GM23338 (cell line): ENCODE measurements around the gene SLC6A12. TPM values are rescaled to one million over a fixed set of nuclear protein-coding genes. Genes with fewer than 3 reads are reported as not detected.

Experiments used
- ATAC-seq: fragments of 200-7000 bp; cut with Tn5 transposase; 3 replicates; pipeline ENCODE4 v1.9.1; 2020
- DNase-seq: peaks from one replicate; pipeline ENCODE4 v3.0.0-alpha.2; 2015; ENCODE audit warnings: low spot score
- H2AFZ ChIP-seq: fragments of 200-600 bp; sonication (generic); 2 replicates; pipeline ENCODE4 v1.8.0; 2016; ENCODE audit warnings: antibody characterized with exemption, mild to moderate bottlenecking, moderate library complexity
- H3F3A ChIP-seq: fragments of 200-600 bp; sonication (generic); replicated peaks from 2 replicates; pipeline ENCODE4 v1.8.0; 2017; ENCODE audit warnings: antibody characterized with exemption, mixed run types, low read depth
- H3K27ac ChIP-seq: fragments of 200-600 bp; sonication (generic); 2 replicates; pipeline ENCODE4 v1.6.1; 2016; ENCODE audit warnings: low read depth
- H3K27me3 ChIP-seq: fragments of 200-600 bp; sonication (generic); 2 replicates; pipeline ENCODE4 v1.8.0; 2016; ENCODE audit warnings: mild to moderate bottlenecking, mixed run types, moderate library complexity; ENCODE audit not compliant: insufficient read depth
- H3K36me3 ChIP-seq: fragments of 200-600 bp; sonication (generic); 2 replicates; pipeline ENCODE4 v1.8.0; 2016; ENCODE audit warnings: mild to moderate bottlenecking; ENCODE audit not compliant: insufficient read depth
- H3K4me1 ChIP-seq: fragments of 200-600 bp; sonication (generic); 2 replicates; pipeline ENCODE4 v1.8.0; 2016; ENCODE audit warnings: mild to moderate bottlenecking, moderate library complexity; ENCODE audit not compliant: insufficient read depth
- H3K4me2 ChIP-seq: fragments of 200-600 bp; sonication (generic); 2 replicates; pipeline ENCODE4 v1.7.1; 2017; ENCODE audit warnings: mixed run types
- H3K4me3 ChIP-seq: fragments of 200-600 bp; sonication (generic); 2 replicates; pipeline ENCODE4 v1.6.1; 2016; ENCODE audit warnings: mixed run types
- H3K79me2 ChIP-seq: fragments of 200-600 bp; sonication (generic); replicated peaks from 2 replicates; pipeline ENCODE4 v1.8.0; 2017; ENCODE audit warnings: mild to moderate bottlenecking; ENCODE audit not compliant: insufficient read depth
- H3K9me2 ChIP-seq: fragments of 200-600 bp; sonication (generic); 2 replicates; pipeline ENCODE4 v1.8.0; 2017; ENCODE audit not compliant: insufficient read depth
- H4K20me1 ChIP-seq: fragments of 200-600 bp; sonication (generic); replicated peaks from 2 replicates; pipeline ENCODE4 v1.8.0; 2017; ENCODE audit warnings: mild to moderate bottlenecking; ENCODE audit not compliant: insufficient read depth
- H3K27ac Mint-ChIP-seq: 2 replicates; pipeline ENCODE4 v1.8.0; 2020; ENCODE audit warnings: inconsistent platforms, mild to moderate bottlenecking, moderate library complexity, mixed read lengths
- H3K27me3 Mint-ChIP-seq: 3 replicates; pipeline ENCODE4 v1.8.0; 2022; ENCODE audit warnings: low read depth, mild to moderate bottlenecking, moderate library complexity, mixed read lengths, inconsistent platforms; ENCODE audit not compliant: insufficient read depth, poor library complexity
- H3K36me3 Mint-ChIP-seq: 3 replicates; pipeline ENCODE4 v1.8.0; 2021; ENCODE audit warnings: low read depth, mild to moderate bottlenecking, inconsistent platforms, moderate library complexity, mixed read lengths
- H3K4me1 Mint-ChIP-seq: 3 replicates; pipeline ENCODE4 v1.8.0; 2020; ENCODE audit warnings: mild to moderate bottlenecking, inconsistent platforms, mixed read lengths
- H3K4me3 Mint-ChIP-seq: 3 replicates; pipeline ENCODE4 v1.8.0; 2021; ENCODE audit warnings: moderate library complexity, mild to moderate bottlenecking, inconsistent platforms, mixed read lengths
- H3K9me3 Mint-ChIP-seq: 3 replicates; pipeline ENCODE4 v1.8.0; 2020; ENCODE audit warnings: moderate library complexity, mild to moderate bottlenecking, inconsistent platforms, mixed read lengths
- CREB1 ChIP-seq: fragments of 250-450 bp; sonication (Bioruptor Pico); IDR thresholded peaks from 2 replicates; pipeline ENCODE4 v1.5.0; 2020; ENCODE audit warnings: low read depth, mild to moderate bottlenecking, moderate library complexity
- STAT1 ChIP-seq: IDR thresholded peaks from one replicate; pipeline ENCODE4 v1.6.1; 2016; ENCODE audit warnings: antibody characterized with exemption; ENCODE audit not compliant: unreplicated experiment
- ZNF114 ChIP-seq: fragments of 250-450 bp; sonication (Bioruptor Pico); IDR thresholded peaks from 2 replicates; pipeline ENCODE4 v1.5.0; 2020; ENCODE audit warnings: mild to moderate bottlenecking, moderate library complexity
- ZNF331 ChIP-seq: fragments of 250-450 bp; sonication (Bioruptor Pico); IDR thresholded peaks from 2 replicates; pipeline ENCODE4 v1.5.0; 2020; ENCODE audit warnings: low read depth, mild to moderate bottlenecking, moderate library complexity
- polyA plus RNA-seq: library from polyadenylated mRNA; unstranded; fragments of >200 nt; fragmentation: Nextera tagmentation; extraction: Ambion mirVana; gene quantifications from 2 replicates; pipeline ENCODE4 v1.2.1, GENCODE V29; 2016
- total RNA-seq: library from RNA; depleted of rRNA; stranded (reverse); fragments of >200 nt; shearing (Covaris generic); gene quantifications from 2 replicates; pipeline ENCODE4 v1.2.3, GENCODE V29; 2014
- TF ChIP-seq, protein P1 (sequence below), 2 experiments: fragments of 200-600 bp in 1 of 2; sonication (generic) in 1 of 2; conservative IDR thresholded peaks; 2 replicates each; pipeline versions ENCODE4 v1.5.1 to v1.6.1; 2016 to 2017; ENCODE audit warnings: antibody characterized with exemption in 2 of 2, low read depth in 2 of 2, mild to moderate bottlenecking in 2 of 2, moderate library complexity in 1 of 2
- TF ChIP-seq, protein P2 (sequence below): fragments of 250-450 bp; sonication (Bioruptor Pico); IDR thresholded peaks from 2 replicates; pipeline ENCODE4 v1.5.0; 2020; ENCODE audit warnings: mild to moderate bottlenecking, moderate library complexity

Gene SLC6A12
- total and polyA plus RNA-seq, 2 experiments from 2014 or later, result 0.56 TPM; not detected in 1

- TF ChIP-seq ZNF331 (CRISPR knock-in tag), result no peak
- TF ChIP-seq, protein P1, sequence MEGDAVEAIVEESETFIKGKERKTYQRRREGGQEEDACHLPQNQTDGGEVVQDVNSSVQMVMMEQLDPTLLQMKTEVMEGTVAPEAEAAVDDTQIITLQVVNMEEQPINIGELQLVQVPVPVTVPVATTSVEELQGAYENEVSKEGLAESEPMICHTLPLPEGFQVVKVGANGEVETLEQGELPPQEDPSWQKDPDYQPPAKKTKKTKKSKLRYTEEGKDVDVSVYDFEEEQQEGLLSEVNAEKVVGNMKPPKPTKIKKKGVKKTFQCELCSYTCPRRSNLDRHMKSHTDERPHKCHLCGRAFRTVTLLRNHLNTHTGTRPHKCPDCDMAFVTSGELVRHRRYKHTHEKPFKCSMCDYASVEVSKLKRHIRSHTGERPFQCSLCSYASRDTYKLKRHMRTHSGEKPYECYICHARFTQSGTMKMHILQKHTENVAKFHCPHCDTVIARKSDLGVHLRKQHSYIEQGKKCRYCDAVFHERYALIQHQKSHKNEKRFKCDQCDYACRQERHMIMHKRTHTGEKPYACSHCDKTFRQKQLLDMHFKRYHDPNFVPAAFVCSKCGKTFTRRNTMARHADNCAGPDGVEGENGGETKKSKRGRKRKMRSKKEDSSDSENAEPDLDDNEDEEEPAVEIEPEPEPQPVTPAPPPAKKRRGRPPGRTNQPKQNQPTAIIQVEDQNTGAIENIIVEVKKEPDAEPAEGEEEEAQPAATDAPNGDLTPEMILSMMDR (conservative IDR thresholded peaks at IDR 0.05; ENCODE audit: low read depth in 2 of 2), result peak in 1 of 2 experiments; percentile 14; a peak in 1 of 4 replicates
- Histone ChIP-seq H4K20me1 (no peaks in the 10 kb centered on the region), H3F3A (no peaks in the 10 kb centered on the region), H3K27ac (no peak overlapping the region), H3K4me1 (no peaks in the 10 kb centered on the region; the same call in 1 of the 2 replicates), H3K27me3 (no peaks in the 10 kb centered on the region), H3K4me2 (no peak overlapping the region), H3K79me2 (no peaks in the 10 kb centered on the region), H2AFZ (no peak overlapping the region), H3K9me2 (no peaks in the 10 kb centered on the region), H3K36me3 (no peaks in the 10 kb centered on the region; the same call in 1 of the 2 replicates), H3K4me3 (no peak overlapping the region)
- DNase-seq (no peak), ATAC-seq (peak; percentile 9)
- peaks cover 32% of the 10 kb centered on the region for H3K4me1 Mint-ChIP-seq
- no peak overlapping the region for H3K27ac Mint-ChIP-seq
- no peaks in the 10 kb centered on the region; the same call in 2 of the 3 replicates for H3K36me3 Mint-ChIP-seq
- H3K9me3 Mint-ChIP-seq, result no peaks in the 10 kb centered on the region
- peaks cover 9% of the 10 kb centered on the region for H3K27me3 Mint-ChIP-seq
- no peak overlapping the region for H3K4me3 Mint-ChIP-seq
These were observed 35.2 kb downstream of the SLC6A12 start for GRCh38 chr12:178829-179109.

- Histone ChIP-seq H4K20me1 (no peaks in the 10 kb centered on the region), H3F3A (no peaks in the 10 kb centered on the region), H3K27me3 (no peaks in the 10 kb centered on the region), H3K4me2 (no peak overlapping the region), H2AFZ (no peak overlapping the region), H3K9me2 (no peaks in the 10 kb centered on the region), H3K4me1 (no peaks in the 10 kb centered on the region; the same call in 1 of the 2 replicates), H3K4me3 (no peak overlapping the region), H3K79me2 (no peaks in the 10 kb centered on the region), H3K27ac (no peak overlapping the region), H3K36me3 (no peaks in the 10 kb centered on the region; the same call in 1 of the 2 replicates)
- no peak overlapping the region for H3K4me3 Mint-ChIP-seq
- peaks cover 9% of the 10 kb centered on the region for H3K27me3 Mint-ChIP-seq
- no peak overlapping the region for H3K27ac Mint-ChIP-seq
- no peak for DNase-seq
- no peak for ATAC-seq
- peaks cover 32% of the 10 kb centered on the region for H3K4me1 Mint-ChIP-seq
- no peaks in the 10 kb centered on the region; the same call in 2 of the 3 replicates for H3K36me3 Mint-ChIP-seq
- H3K9me3 Mint-ChIP-seq, result no peaks in the 10 kb centered on the region
- TF ChIP-seq, protein P2, sequence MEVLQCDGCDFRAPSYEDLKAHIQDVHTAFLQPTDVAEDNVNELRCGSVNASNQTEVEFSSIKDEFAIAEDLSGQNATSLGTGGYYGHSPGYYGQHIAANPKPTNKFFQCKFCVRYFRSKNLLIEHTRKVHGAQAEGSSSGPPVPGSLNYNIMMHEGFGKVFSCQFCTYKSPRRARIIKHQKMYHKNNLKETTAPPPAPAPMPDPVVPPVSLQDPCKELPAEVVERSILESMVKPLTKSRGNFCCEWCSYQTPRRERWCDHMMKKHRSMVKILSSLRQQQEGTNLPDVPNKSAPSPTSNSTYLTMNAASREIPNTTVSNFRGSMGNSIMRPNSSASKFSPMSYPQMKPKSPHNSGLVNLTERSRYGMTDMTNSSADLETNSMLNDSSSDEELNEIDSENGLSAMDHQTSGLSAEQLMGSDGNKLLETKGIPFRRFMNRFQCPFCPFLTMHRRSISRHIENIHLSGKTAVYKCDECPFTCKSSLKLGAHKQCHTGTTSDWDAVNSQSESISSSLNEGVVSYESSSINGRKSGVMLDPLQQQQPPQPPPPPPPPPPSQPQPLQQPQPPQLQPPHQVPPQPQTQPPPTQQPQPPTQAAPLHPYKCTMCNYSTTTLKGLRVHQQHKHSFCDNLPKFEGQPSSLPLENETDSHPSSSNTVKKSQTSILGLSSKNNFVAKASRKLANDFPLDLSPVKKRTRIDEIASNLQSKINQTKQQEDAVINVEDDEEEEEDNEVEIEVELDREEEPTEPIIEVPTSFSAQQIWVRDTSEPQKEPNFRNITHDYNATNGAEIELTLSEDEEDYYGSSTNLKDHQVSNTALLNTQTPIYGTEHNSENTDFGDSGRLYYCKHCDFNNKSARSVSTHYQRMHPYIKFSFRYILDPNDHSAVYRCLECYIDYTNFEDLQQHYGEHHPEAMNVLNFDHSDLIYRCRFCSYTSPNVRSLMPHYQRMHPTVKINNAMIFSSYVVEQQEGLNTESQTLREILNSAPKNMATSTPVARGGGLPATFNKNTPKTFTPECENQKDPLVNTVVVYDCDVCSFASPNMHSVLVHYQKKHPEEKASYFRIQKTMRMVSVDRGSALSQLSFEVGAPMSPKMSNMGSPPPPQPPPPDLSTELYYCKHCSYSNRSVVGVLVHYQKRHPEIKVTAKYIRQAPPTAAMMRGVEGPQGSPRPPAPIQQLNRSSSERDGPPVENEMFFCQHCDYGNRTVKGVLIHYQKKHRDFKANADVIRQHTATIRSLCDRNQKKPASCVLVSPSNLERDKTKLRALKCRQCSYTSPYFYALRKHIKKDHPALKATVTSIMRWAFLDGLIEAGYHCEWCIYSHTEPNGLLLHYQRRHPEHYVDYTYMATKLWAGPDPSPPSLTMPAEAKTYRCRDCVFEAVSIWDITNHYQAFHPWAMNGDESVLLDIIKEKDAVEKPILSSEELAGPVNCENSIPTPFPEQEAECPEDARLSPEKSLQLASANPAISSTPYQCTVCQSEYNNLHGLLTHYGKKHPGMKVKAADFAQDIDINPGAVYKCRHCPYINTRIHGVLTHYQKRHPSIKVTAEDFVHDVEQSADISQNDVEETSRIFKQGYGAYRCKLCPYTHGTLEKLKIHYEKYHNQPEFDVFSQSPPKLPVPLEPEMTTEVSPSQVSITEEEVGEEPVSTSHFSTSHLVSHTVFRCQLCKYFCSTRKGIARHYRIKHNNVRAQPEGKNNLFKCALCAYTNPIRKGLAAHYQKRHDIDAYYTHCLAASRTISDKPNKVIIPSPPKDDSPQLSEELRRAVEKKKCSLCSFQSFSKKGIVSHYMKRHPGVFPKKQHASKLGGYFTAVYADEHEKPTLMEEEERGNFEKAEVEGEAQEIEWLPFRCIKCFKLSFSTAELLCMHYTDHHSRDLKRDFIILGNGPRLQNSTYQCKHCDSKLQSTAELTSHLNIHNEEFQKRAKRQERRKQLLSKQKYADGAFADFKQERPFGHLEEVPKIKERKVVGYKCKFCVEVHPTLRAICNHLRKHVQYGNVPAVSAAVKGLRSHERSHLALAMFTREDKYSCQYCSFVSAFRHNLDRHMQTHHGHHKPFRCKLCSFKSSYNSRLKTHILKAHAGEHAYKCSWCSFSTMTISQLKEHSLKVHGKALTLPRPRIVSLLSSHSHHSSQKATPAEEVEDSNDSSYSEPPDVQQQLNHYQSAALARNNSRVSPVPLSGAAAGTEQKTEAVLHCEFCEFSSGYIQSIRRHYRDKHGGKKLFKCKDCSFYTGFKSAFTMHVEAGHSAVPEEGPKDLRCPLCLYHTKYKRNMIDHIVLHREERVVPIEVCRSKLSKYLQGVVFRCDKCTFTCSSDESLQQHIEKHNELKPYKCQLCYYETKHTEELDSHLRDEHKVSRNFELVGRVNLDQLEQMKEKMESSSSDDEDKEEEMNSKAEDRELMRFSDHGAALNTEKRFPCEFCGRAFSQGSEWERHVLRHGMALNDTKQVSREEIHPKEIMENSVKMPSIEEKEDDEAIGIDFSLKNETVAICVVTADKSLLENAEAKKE (CRISPR knock-in tag), result no peak
- no peak for TF ChIP-seq ZNF114 (CRISPR knock-in tag)
- no peak for TF ChIP-seq CREB1 (CRISPR knock-in tag)
- TF ChIP-seq, protein P1 (conservative IDR thresholded peaks at IDR 0.05; ENCODE audit: low read depth in 2 of 2), result no peak
- TF ChIP-seq STAT1, result no peak
These were observed 35.8 kb downstream of the SLC6A12 start for GRCh38 chr12:177980-178828.
